ENCODE data around the gene JADE2.

JADE2 gene

GRCh38 chr5:134506054-134507039 lies 19.1 kb upstream of the JADE2 start:
- peak overlapping the region; percentile 16 for H3K27ac ChIP-seq
- no peaks in the 10 kb centered on the region for H3K36me3 ChIP-seq
- DNase-seq, result peak; percentile 28

GRCh38 chr5:134507452-134507851 lies 18.0 kb upstream of the JADE2 start:
- H3K9me3 ChIP-seq (ENCODE audit: severe bottlenecking), result no peaks in the 10 kb centered on the region
- no peak overlapping the region for H3K27ac ChIP-seq
- H3K27me3 ChIP-seq (ENCODE audit: insufficient read depth, low read depth, severe bottlenecking), result no peaks in the 10 kb centered on the region
- no peaks in the 10 kb centered on the region for H3K36me3 ChIP-seq
- DNase-seq, result no peak
- H3K4me3 ChIP-seq (ENCODE audit: low read depth, low read length), result no peak overlapping the region
- TF ChIP-seq CTCF (IDR thresholded peaks at IDR 0.05; ENCODE audit: low read depth, low read length), result no peak

More at GRCh38 chr5:134506054-134507039, 19.1 kb upstream of the JADE2 start:
- TF ChIP-seq CTCF (IDR thresholded peaks at IDR 0.05; ENCODE audit: low read depth, low read length), result no peak
- no peaks in the 10 kb centered on the region for H3K9me3 ChIP-seq (ENCODE audit: severe bottlenecking)
- H3K27me3 ChIP-seq (ENCODE audit: insufficient read depth, low read depth, severe bottlenecking), result no peaks in the 10 kb centered on the region
- H3K4me3 ChIP-seq (ENCODE audit: low read depth, low read length), result no peak overlapping the region

- Histone ChIP-seq H3K36me3 (no peaks in the 10 kb centered on the region), H3K9me3 (ENCODE audit: severe bottlenecking) (no peaks in the 10 kb centered on the region), H3K4me3 (ENCODE audit: low read depth, low read length) (no peak overlapping the region), H3K27ac (peak overlapping the region; percentile 83), H3K27me3 (ENCODE audit: insufficient read depth, low read depth, severe bottlenecking) (no peaks in the 10 kb centered on the region)
- DNase-seq, result no peak
- TF ChIP-seq CTCF (IDR thresholded peaks at IDR 0.05; ENCODE audit: low read depth, low read length), result no peak
Observed at GRCh38 chr5:134508521-134509195, 16.8 kb upstream of the JADE2 start.

- peak; percentile 89 for DNase-seq
- no peak overlapping the region for H3K4me3 ChIP-seq (ENCODE audit: low read depth, low read length)
- H3K27ac ChIP-seq, result peak overlapping the region; percentile 83
Observed at GRCh38 chr5:134509308-134510040, 16.0 kb upstream of the JADE2 start.

More at GRCh38 chr5:134509308-134510040, 16.0 kb upstream of the JADE2 start:
- no peaks in the 10 kb centered on the region for H3K9me3 ChIP-seq (ENCODE audit: severe bottlenecking)
- no peak for TF ChIP-seq CTCF (IDR thresholded peaks at IDR 0.05; ENCODE audit: low read depth, low read length)
- H3K36me3 ChIP-seq, result no peaks in the 10 kb centered on the region
- no peaks in the 10 kb centered on the region for H3K27me3 ChIP-seq (ENCODE audit: insufficient read depth, low read depth, severe bottlenecking)

All from WERI-Rb-1 (cell line).